Epidermal melanocyte (primary cell): Measurements from ENCODE around the gene CLPTM1L.
"Not testable (repeated sequence)": the region's sequence is repeated elsewhere in the genome, so short reads cannot be mapped to it uniquely, and the experiment has no call there.

Source experiments
- DNase-seq: peaks from one replicate; pipeline ENCODE4 v3.0.0; 2011; ENCODE audit warnings: low spot score; ENCODE audit not compliant: insufficient read length

Gene CLPTM1L

GRCh38 chr5:1360367-1360766 lies 15.5 kb upstream of the CLPTM1L start:
- not testable (repeated sequence) for DNase-seq

GRCh38 chr5:1359713-1360112 lies 14.8 kb upstream of the CLPTM1L start:
- no peak for DNase-seq

- DNase-seq = no peak
Measured at GRCh38 chr5:1359031-1359645, 14.2 kb upstream of the CLPTM1L start.

GRCh38 chr5:1358726-1359025 lies 13.8 kb upstream of the CLPTM1L start:
- DNase-seq = no peak

- DNase-seq = no peak
Measured at GRCh38 chr5:1357946-1358725, 13.2 kb upstream of the CLPTM1L start.

GRCh38 chr5:1356873-1357787 lies 12.2 kb upstream of the CLPTM1L start:
- DNase-seq = no peak

- DNase-seq = no peak
Measured at GRCh38 chr5:1354576-1354975, 9.7 kb upstream of the CLPTM1L start.

- DNase-seq = no peak
Measured at GRCh38 chr5:1352231-1353219, 7.6 kb upstream of the CLPTM1L start.

- no peak for DNase-seq
Measured at GRCh38 chr5:1351156-1351555, 6.3 kb upstream of the CLPTM1L start.

GRCh38 chr5:1349246-1349645 lies 4.3 kb upstream of the CLPTM1L start:
- no peak for DNase-seq

GRCh38 chr5:1348986-1349245 lies 4.0 kb upstream of the CLPTM1L start:
- no peak for DNase-seq

GRCh38 chr5:1347571-1347970 lies 2.7 kb upstream of the CLPTM1L start:
- DNase-seq = no peak

GRCh38 chr5:1346627-1347440 lies 1.9 kb upstream of the CLPTM1L start:
- no peak for DNase-seq

GRCh38 chr5:1345876-1346626 lies 1.2 kb upstream of the CLPTM1L start:
- no peak for DNase-seq

- no peak for DNase-seq
Measured at GRCh38 chr5:1343931-1344901, 683 bp downstream of the CLPTM1L start.

GRCh38 chr5:1343315-1343751 lies 1.6 kb downstream of the CLPTM1L start:
- DNase-seq = no peak

GRCh38 chr5:1342711-1343110 lies 2.2 kb downstream of the CLPTM1L start:
- DNase-seq = not testable (repeated sequence)

- DNase-seq = no peak
Measured at GRCh38 chr5:1342268-1342667, 2.6 kb downstream of the CLPTM1L start.
